GM12872 (cell line): ENCODE measurements around the gene SPNS2.

ENCODE experiments used
- TF ChIP-seq, protein P1 (sequence below): IDR thresholded peaks from 3 replicates; pipeline ENCODE4 v1.5.1; 2011; ENCODE audit warnings: low read depth, mild to moderate bottlenecking, low read length, moderate library complexity; ENCODE audit not compliant: insufficient read depth

Gene SPNS2

DNA sequence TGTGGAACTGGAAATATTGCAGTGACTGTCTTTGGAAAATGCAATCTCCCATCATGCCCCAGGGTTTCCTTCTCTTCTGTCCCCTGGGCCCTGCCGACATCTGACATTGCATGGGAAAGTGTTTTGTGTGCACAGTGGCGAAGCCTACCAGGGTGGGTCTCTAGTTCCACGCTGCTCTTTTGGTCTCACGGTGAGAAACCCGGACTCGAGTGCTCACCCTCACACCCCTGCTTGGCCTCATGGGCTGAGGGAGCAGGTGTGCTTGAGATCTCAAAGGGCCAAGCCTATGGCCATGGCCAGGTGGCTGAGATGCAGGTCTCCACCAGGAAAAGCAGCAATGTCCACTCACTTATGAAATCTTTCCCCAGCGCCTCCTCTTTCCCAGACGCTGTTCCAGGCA, 32.9 kb upstream of the SPNS2 start:
- TF ChIP-seq, protein P1, sequence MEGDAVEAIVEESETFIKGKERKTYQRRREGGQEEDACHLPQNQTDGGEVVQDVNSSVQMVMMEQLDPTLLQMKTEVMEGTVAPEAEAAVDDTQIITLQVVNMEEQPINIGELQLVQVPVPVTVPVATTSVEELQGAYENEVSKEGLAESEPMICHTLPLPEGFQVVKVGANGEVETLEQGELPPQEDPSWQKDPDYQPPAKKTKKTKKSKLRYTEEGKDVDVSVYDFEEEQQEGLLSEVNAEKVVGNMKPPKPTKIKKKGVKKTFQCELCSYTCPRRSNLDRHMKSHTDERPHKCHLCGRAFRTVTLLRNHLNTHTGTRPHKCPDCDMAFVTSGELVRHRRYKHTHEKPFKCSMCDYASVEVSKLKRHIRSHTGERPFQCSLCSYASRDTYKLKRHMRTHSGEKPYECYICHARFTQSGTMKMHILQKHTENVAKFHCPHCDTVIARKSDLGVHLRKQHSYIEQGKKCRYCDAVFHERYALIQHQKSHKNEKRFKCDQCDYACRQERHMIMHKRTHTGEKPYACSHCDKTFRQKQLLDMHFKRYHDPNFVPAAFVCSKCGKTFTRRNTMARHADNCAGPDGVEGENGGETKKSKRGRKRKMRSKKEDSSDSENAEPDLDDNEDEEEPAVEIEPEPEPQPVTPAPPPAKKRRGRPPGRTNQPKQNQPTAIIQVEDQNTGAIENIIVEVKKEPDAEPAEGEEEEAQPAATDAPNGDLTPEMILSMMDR: no peak

DNA sequence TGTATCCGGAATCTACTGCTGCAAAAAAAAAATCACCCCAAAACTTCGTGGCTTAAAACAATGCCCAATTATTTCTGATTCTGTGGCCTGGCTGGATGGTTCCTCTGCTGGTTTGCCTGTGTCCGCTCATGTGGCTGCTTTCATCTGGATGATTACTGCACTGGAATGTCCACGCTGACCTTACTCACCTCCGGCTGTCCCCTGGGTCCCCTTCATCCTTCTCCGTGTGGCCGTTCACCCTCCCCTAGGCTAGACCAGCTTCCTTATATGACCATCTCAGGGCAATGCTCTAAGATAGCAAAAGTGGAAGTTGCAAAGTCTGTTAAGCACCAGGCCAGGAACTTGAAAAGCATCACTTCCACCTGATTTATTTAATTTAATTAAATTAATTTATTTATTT, 31.4 kb upstream of the SPNS2 start:
- TF ChIP-seq, protein P1: no peak

DNA sequence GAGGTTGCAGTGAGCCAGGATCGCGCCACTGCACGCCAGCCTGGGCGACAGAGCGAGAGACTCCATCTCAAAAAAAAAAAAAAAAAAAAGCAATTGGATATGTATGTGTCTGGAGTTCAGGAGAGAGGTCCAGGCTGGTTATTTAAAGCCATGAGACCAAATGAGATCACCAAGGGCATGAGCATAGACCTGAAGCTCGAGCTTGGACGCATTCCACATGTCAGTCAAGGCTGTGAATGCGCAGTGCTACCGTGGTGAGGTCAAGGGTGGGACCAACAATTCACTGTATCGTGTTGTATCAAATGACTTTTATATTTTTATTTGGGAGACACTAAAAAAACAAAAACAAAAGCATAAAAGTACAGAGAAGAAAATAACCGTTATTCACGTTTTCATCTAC, 29.1 kb upstream of the SPNS2 start:
- TF ChIP-seq, protein P1: no peak

DNA sequence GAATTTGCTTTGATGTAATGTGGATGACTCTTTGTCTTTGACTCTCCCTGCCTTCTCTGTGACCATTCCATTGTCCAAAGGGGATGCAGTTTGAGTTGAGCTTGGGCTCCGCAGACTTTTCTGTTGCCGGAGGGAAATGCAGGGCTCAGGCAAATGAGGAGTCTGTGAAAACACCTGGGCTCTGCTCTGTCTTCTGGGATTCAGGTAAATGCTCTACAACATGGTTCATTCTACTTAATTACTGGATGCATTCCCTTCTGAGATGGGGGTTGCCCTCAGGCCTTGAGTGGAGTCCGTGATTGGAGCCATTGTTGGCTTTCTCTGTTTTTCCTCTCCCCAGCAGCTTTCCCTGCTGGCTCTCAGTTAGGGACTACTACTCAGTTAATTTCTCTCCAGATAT, 26.4 kb upstream of the SPNS2 start:
- TF ChIP-seq, protein P1: no peak

DNA sequence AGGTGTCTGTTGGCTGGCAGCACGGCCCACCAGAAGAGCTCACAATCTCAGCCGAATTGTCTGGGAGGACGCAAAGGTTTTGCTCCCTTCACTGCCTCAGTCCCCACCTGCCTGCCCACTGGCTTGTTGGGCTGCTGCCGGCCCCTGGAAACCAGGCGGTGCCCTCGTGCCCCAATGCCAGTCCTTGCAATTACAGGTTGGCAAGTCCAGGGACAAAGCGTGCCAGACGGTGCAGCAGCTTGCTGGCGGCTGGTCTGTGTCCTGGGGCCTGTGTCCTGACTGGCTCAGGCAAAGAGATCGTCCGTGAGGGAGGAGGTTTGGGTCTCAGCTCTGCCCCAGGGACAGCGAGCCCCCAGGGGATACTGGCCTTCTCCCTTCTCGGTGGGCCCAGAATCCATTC, 24.6 kb upstream of the SPNS2 start:
- TF ChIP-seq, protein P1: no peak

DNA sequence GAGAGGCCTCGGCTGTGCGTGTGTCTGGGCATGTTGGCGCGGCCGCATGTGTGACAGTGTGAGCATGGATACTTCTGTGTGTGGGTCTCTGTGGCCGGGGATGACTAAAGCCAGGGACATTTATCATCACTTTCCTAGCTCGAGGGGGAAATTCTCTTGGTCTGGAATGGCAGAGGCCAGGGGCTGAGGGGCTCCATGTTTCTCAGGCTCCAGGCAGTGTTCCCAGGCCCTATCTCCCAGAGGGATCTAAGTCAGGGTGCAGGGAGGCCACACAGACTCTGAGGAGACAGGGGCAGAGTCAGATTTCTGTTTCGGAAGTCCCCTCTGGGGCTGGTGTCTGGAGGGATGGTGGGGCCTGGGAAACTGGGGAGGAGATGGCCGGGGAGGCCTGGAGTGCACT, 23.7 kb upstream of the SPNS2 start:
- TF ChIP-seq, protein P1: no peak

DNA sequence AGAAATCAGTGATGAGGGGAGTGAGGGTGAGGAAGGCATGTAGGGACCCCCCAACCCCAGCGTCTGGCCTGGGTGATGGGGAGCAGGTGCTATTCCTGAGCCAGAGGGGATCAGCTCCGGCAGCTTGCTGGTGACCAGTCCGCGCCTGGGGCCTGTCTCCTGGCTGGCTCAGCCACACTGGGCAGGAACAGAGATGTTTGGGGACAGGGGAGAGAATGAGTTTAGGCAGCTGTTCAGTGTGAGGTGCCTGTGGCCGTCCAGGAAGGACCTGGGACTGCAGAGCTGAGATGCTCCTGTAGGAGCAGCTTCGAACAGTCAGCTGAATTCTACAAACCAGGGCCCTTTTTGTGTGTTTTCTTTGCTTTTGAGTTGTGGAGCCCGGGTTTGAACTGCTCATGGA, 23.2 kb upstream of the SPNS2 start:
- TF ChIP-seq, protein P1: no peak

DNA sequence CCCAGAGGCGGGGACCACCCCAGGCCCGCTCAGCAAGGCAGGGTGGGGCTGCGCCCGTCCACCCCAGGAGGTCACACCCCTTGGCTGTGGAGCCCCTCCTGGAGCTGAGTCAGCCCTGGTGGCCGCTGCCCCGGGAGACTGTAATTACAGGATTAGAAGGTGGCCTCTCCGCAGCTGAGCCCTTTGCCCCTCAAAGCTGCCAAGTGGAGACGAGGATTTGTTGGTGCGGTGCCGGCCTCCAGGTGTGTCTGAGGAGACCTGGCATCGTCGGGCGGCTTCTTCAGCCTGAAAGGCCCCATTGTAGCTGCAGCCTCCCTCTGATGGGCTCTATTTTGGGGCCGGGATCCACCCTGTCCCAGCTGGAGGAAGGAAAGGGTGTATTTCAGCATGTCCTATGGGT, 22.7 kb upstream of the SPNS2 start:
- TF ChIP-seq, protein P1: no peak
